GM19239 (cell line): ENCODE results near the gene ABCG2.
"Not testable (repeated sequence)": the region's sequence is repeated elsewhere in the genome, so short reads cannot be mapped to it uniquely, and the experiment has no call there.

Source experiments
- DNase-seq: peaks from one replicate; pipeline ENCODE4 v3.0.0; 2011; ENCODE audit warnings: low spot score; ENCODE audit not compliant: insufficient read length
- FAIRE-seq: peaks from 2 replicates; lab custom pipeline; 2011; peaks lifted over from hg19 to GRCh38; lab: Jason Lieb, UNC

Gene ABCG2

DNA sequence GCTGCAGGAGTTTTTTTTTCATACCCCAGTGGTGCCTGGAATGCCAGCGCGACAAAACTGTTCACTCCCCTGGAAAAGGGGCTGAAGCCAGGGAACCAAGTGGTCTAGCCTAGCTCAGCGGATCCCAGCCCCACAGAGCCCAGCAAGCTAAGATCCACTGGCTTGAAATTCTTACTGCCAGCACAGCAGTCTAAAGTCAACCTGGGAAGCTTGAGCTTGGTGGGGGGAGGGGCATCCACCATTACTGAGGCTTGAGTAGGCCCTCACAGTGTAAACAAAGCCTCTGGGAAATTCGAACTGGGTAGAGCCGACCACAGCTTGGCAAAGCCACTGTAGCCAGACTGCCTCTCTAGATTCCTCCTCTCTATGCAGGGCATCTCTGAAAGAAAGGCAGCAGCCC is 36.2 kb downstream of the ABCG2 start:
- FAIRE-seq, DNase-seq: not testable (repeated sequence)

GRCh38 chr4:88119943-88120342 is 38.5 kb downstream of the ABCG2 start:
- DNase-seq (no peak), FAIRE-seq (no peak)

DNA sequence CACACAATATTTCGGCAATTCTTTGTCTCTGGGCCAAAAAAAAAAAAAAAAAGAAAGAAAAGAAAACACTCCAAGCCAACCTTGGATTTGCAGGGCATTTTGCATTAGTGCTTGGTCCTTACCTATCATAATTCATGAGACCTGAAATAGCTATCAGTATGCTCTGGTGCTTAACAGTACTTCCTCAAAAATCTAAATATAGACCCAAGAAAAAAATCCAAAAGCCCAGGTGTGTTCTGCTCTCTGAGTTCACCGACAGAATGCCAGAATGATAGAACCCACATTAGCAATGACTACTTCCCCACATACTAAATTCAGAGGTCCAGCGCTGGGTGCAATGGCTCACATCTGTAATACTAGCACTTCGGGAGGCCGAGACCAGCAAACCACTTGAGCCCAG is 42.9 kb downstream of the ABCG2 start:
- FAIRE-seq: no peak

GRCh38 chr4:88112856-88113255 is 45.6 kb downstream of the ABCG2 start:
- no peak for DNase-seq
- FAIRE-seq: no peak

More for the DNA sequence above, 42.9 kb downstream of the ABCG2 start:
- no peak for DNase-seq

GRCh38 chr4:88110826-88111225 is 47.6 kb downstream of the ABCG2 start:
- FAIRE-seq (no peak), DNase-seq (no peak)

DNA sequence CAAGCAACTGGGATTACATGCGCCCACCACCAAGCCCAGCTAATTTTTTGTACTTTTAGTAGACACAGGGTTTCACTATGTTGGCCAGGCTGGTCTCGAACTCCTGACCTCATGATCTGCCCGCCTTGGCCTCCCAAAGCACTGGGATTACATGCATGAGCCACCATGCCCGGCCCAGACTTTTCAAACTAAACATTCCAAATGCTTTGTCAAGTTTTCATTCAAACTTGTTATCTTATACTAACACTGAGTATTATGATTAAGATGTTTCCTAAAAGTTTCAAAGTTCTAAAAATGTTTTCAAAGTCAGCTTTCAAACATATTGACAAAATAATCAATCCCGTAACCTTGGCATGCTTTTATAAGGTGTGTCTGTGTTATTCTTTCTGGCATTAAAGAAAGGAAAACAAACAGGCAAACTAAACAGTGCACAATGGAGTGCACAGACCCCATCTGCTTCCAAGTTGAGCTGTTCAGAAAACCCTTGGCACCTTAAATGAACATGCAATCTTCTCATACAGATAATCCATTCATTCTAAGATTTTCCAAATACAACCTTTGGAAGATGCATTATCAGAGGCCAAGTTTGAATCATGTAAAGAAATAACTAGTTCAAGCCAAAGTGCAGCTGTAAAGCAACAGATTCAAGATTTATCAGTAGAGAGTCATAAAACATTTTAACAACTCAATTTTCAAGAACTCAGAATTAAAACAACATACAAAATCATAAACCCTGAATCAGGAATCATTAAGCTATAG is 49.1 kb downstream of the ABCG2 start:
- no peak for FAIRE-seq
- DNase-seq: no peak

GRCh38 chr4:88108747-88109122 is 49.7 kb downstream of the ABCG2 start:
- no peak for FAIRE-seq
- no peak for DNase-seq

GRCh38 chr4:88108108-88108465 is 50.4 kb downstream of the ABCG2 start:
- FAIRE-seq, DNase-seq: not testable (repeated sequence)

DNA sequence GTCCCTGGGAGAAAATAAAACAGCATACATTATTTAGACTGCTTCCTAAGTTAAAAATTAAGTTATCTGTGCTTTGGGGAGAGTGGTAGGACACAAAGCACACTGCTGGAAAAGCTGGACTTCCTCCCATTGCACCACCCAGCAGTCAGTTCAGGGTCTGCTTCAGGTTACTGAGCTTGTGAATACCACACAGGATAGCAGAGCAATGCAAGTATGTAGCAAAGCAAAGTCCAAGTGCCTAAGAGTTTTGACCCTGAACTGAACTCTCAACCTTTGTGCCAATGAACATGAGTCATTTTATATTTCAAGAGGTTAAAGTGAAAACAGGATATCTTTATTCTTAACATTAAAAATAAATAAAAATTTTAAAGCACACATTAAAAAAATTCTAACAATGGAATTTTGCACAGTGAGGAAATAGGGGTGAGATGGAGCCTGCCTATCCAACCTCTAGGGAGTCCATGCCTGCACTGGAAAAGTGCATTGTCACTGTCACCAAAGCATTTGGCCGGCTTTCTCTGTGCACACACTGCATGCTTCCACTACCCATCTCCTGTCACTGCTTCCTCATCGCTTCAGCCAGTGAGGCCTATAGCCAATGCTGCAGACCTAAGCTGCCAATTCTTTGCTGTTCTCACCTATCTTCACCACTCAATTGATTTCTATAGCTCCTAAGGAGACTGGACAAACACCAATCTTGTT is 50.9 kb downstream of the ABCG2 start:
- no peak for DNase-seq
- FAIRE-seq: no peak

GRCh38 chr4:88106205-88106604 is 52.2 kb downstream of the ABCG2 start:
- DNase-seq (no peak), FAIRE-seq (no peak)

- DNase-seq (no peak), FAIRE-seq (no peak)
Observed at GRCh38 chr4:88104902-88105610, 53.4 kb downstream of the ABCG2 start.

GRCh38 chr4:88102026-88102425 is 56.4 kb downstream of the ABCG2 start:
- no peak for FAIRE-seq

GRCh38 chr4:88101165-88101564 is 57.3 kb downstream of the ABCG2 start:
- FAIRE-seq: no peak
- no peak for DNase-seq

More at GRCh38 chr4:88102026-88102425, 56.4 kb downstream of the ABCG2 start:
- no peak for DNase-seq

DNA sequence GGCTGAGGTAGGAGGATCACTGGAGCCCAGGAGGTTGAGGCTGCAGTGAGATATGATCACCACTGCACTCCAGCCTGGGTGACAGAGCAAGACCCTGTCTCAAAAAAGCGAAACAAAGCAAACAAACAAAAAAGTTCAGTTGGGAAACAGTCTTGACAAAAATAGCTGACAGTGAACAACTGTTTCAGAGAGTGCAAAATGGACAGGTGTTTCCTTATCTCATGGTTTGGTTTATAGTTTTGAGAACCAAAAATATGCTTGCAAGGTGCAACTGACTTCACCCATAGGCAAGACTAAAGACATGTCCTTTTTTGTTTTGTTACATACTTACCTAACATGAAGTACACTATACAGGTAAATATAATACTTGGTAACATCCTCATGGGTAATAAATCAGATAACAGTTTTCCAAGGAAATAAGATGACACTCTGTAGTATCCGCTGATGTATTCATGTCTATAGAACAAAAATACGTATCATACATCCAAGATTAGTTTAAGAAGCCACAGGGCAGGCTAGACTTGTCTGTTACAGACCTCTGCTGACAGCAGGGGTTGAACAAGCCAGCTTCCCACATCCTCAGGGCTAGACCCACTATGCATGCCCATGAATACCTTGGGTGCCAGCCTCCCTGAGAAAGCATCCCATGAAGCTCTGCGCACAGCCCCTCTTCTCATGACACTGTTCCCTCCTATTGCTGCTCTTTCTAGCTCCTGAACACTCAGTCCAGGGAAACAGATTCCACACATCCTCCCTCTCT is 59.3 kb downstream of the ABCG2 start:
- DNase-seq: no peak
- FAIRE-seq: no peak

DNA sequence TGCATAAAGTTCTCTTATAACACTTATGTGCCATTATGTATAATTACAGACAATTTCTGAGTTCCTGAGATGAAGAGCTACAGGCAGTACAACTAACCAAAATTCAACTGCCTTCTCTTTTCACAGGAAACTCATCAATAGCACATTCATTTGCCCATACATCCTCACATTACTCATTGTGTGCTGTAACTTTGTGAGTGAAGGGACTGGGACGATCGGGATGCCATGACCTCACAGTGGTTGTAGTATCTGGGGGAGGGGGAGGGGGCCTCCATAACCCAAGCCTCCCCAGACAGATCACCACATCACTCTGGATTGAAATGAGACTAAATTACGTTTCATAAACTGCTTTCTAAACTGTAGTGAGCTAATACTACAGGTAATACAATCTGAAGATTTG is 60.7 kb downstream of the ABCG2 start:
- no peak for FAIRE-seq

GRCh38 chr4:88097301-88097700 is 61.1 kb downstream of the ABCG2 start:
- FAIRE-seq: no peak
- no peak for DNase-seq

More for the DNA sequence above, 60.7 kb downstream of the ABCG2 start:
- no peak for DNase-seq

DNA sequence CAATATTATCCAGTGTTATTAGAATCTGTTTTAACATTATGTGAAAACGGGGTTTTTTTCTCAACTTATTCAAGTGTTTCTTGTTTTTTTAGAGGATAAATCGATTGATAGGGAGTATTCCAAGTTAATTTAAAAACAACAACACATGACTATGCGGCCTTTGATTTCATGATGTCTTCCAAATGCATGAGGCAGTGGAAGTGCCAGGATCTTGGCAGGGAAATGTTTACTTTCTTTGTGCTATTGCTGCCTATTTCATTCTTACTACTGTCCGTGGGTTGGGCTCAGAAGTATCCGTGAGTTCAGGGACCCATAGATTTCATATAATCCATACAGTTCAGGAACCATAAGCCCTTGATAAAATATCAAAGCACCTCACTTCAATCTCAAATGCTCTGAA is 64.6 kb downstream of the ABCG2 start:
- FAIRE-seq: no peak
- no peak for DNase-seq

DNA sequence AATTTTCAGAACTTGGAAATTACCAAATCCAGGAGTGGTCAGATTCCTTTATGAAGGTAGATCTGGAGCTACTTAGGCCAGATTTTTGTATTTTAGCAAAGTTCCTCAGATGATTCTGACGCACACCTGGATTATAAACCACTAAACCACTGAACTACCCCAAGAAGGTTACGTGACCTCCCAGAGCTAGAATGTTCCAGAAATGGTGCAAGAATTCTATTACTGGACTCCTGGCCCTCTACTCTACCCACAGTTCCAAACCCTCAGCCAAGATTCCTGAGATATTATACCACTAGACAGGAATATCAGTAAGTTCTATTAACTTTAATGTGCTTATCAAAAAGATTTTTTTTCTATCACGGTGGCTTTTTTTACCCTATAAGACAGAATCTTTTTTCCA is 67.1 kb downstream of the ABCG2 start:
- DNase-seq: no peak
- no peak for FAIRE-seq

GRCh38 chr4:88090898-88091297 is 67.5 kb downstream of the ABCG2 start:
- no peak for DNase-seq
- FAIRE-seq: no peak

DNA sequence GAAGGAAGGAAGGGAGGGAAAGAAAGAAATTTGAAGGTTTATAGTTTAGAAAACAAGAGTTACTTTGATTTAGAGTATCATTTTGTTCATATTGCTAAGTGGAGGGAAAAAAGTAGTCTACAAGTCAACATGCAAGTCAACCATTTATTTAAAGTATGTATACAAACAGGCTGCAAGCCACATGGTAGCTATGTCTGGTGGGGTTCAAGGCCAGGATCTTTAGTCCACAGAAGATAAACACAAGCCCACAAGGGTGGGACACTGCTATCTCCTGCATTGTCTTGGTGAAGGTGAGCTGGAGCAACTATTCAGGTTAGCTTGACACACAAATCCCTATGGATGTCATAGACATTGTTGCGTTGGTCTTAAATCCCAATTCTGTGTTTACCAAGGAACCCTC is 71.4 kb downstream of the ABCG2 start:
- FAIRE-seq: no peak
- no peak for DNase-seq
